T-cell (primary cell): ENCODE measurements around the gene JAG1. TPM values are rescaled to one million over a fixed set of nuclear protein-coding genes. Genes with fewer than 3 reads are reported as not detected.

Experiments used
- ATAC-seq, 4 experiments: fragments of 200-7000 bp in 3 of 4; fragments of 150-1000 bp in 1 of 4; cut with Tn5 transposase; replicated peaks in 1 of 4; 1 replicate in 3 of 4; 2 replicates in 1 of 4; pipeline ENCODE4 v1.10.0; 2021; ENCODE audit warnings: moderate library complexity in 3 of 4, mild to moderate bottlenecking in 2 of 4, moderate number of reproducible peaks in 1 of 4
- CTCF ChIA-PET, 2 donors: fragments of 300-600 bp; sonication (Branson Sonifier 250); formaldehyde crosslinking; loops; one replicate each; lab custom pipeline; 2022; ENCODE audit warnings: antibody characterized with exemption in 2 of 2; lab: Charles Lee
- POLR2A ChIA-PET, 2 donors: fragments of 300-600 bp; sonication (Branson Sonifier 250); formaldehyde crosslinking; loops; one replicate each; lab custom pipeline; 2022; ENCODE audit warnings: antibody characterized with exemption in 2 of 2; lab: Charles Lee
- DNase-seq, 35 experiments: peaks; one replicate each; pipeline versions ENCODE4 v3.0.0 to v3.0.0-alpha.2; 2013 to 2023
- H3K27ac ChIP-seq: one replicate; pipeline ENCODE4 v1.5.1; 2013; ENCODE audit warnings: low read length
- H3K27me3 ChIP-seq, 2 experiments: replicated peaks in 1 of 2; 1 replicate in 1 of 2; 2 replicates in 1 of 2; pipeline versions ENCODE4 v1.6.1 to v1.7.0; 2013; ENCODE audit warnings: low read length in 1 of 2, mixed read lengths in 1 of 2; ENCODE audit not compliant: control insufficient read depth in 2 of 2, insufficient read depth in 2 of 2; ENCODE audit errors: extremely low read depth in 1 of 2
- H3K36me3 ChIP-seq, 2 donors: 1 replicate in 1 of 2; 2 replicates in 1 of 2; pipeline versions ENCODE4 v1.6.1 to v1.7.0; 2013; ENCODE audit warnings: low read length in 1 of 2; ENCODE audit not compliant: control insufficient read depth in 2 of 2, insufficient read depth in 1 of 2; ENCODE audit errors: extremely low read depth in 1 of 2
- H3K4me1 ChIP-seq, 2 experiments: 1 replicate in 1 of 2; 2 replicates in 1 of 2; pipeline versions ENCODE4 v1.6.1 to v1.7.0; 2013; ENCODE audit warnings: low read length in 2 of 2, mixed read lengths in 1 of 2; ENCODE audit not compliant: insufficient read depth in 2 of 2, control insufficient read depth in 1 of 2; ENCODE audit errors: extremely low read depth in 1 of 2
- H3K4me3 ChIP-seq, 2 donors: 1 replicate in 1 of 2; 2 replicates in 1 of 2; pipeline versions ENCODE4 v1.5.1 to v1.7.0; 2013; ENCODE audit warnings: mild to moderate bottlenecking in 2 of 2, low read length in 1 of 2, moderate library complexity in 1 of 2; ENCODE audit not compliant: control insufficient read depth in 1 of 2; ENCODE audit errors: extremely low read depth in 1 of 2
- H3K9me3 ChIP-seq: 2 replicates; pipeline ENCODE4 v1.7.0; 2013
- H3K27ac Mint-ChIP-seq, 2 donors: one replicate each; pipeline ENCODE4 v1.8.0; 2020 to 2021; ENCODE audit warnings: mild to moderate bottlenecking in 2 of 2, mixed read lengths in 2 of 2
- H3K27me3 Mint-ChIP-seq, 2 donors: one replicate each; pipeline ENCODE4 v1.8.0; 2021 to 2022; ENCODE audit warnings: mixed read lengths in 2 of 2
- H3K36me3 Mint-ChIP-seq: one replicate; pipeline ENCODE4 v1.8.0; 2021; ENCODE audit warnings: mixed read lengths
- H3K4me1 Mint-ChIP-seq, 3 donors: one replicate each; pipeline ENCODE4 v1.8.0; 2020 to 2022; ENCODE audit warnings: mixed read lengths in 3 of 3, mild to moderate bottlenecking in 1 of 3
- H3K4me3 Mint-ChIP-seq, 3 donors: one replicate each; pipeline ENCODE4 v1.8.0; 2020 to 2022; ENCODE audit warnings: mild to moderate bottlenecking in 3 of 3, mixed read lengths in 3 of 3, moderate library complexity in 3 of 3
- H3K9me3 Mint-ChIP-seq, 3 donors: one replicate each; pipeline ENCODE4 v1.8.0; 2020 to 2022; ENCODE audit warnings: mixed read lengths in 3 of 3
- WGBS: methylation state at CpG from one replicate; pipeline ENCODE4 v1.1.5; 2013; ENCODE audit warnings: missing lambda C conversion rate; ENCODE audit not compliant: insufficient coverage; 5-methylcytosine and 5-hydroxymethylcytosine counted together
- total RNA-seq, 35 experiments: library from RNA in 6 of 35; stranded (reverse) in 6 of 35; fragments of 120-200 nt in 1 of 35; gene quantifications; one replicate each; pipeline versions ENCODE4 v1.2.1 to v1.2.4 and lab custom pipeline; 2013 to 2026

JAG1 gene
- total RNA-seq, 5 donors from 2014 or later (not counting 1 experiment from before 2014, with no cell fraction given) = 0.12 to 1.1 (median 0.56) TPM

- Mint-ChIP-seq H3K9me3 (peaks cover 0 to 9% (median 0%) of the 10 kb centered on the region in 3 donors), H3K4me1 (no peaks in the 10 kb centered on the region), H3K27me3 (peaks cover 12% of the 10 kb centered on the region in 2 donors), H3K4me3 (no peak overlapping the region), H3K36me3 (no peaks in the 10 kb centered on the region), H3K27ac (no peak overlapping the region)
- Histone ChIP-seq H3K36me3 (no peaks in the 10 kb centered on the region), H3K4me3 (no peak overlapping the region), H3K27ac (no peak overlapping the region), H3K27me3 (no peaks in the 10 kb centered on the region), H3K4me1 (no peaks in the 10 kb centered on the region), H3K9me3 (no peaks in the 10 kb centered on the region)
- ChIA-PET CTCF (no interaction called here), POLR2A (no interaction called here)
- DNase-seq (no peak), ATAC-seq (no peak)
- no CpG with 5 or more reads among the region's 1 CpG for WGBS
Measured at GRCh38 chr20:10701607-10702006, 27.8 kb upstream of the JAG1 start.

DNA sequence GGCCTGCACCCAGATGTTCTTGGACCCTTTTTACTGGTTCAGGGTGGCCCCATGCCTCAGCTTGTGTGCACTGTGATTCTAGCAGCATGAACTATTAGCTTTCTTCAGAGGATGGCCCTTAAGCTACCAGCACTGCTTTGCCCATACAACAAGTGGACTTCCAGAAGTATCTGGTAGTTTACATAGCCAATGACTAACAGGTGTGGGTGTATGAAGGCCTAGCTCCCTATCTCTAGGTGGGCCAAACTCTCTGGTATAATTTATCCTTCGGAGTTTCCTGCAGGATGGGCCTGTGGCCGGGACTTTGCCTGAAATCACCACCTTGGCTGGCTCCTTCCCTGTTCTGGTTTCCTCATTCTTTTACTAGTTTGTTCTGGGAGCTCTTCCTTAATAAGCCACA, 26.1 kb upstream of the JAG1 start:
- no peaks in the 10 kb centered on the region for H3K9me3 ChIP-seq
- Mint-ChIP-seq H3K27ac (no peak overlapping the region), H3K36me3 (no peaks in the 10 kb centered on the region), H3K9me3 (peaks cover 0 to 10% (median 0%) of the 10 kb centered on the region in 3 donors), H3K4me3 (no peak overlapping the region), H3K4me1 (no peaks in the 10 kb centered on the region), H3K27me3 (peaks cover 10 to 11% of the 10 kb centered on the region in 2 donors)
- no peak overlapping the region for H3K27ac ChIP-seq
- CTCF ChIA-PET = no interaction called here
- no peaks in the 10 kb centered on the region for H3K36me3 ChIP-seq
- ATAC-seq (no peak), DNase-seq (no peak)
- no peaks in the 10 kb centered on the region for H3K4me1 ChIP-seq
- POLR2A ChIA-PET = no interaction called here
- 79% methylated on average over 2 of the region's 2 CpGs for WGBS
- no peaks in the 10 kb centered on the region for H3K27me3 ChIP-seq
- H3K4me3 ChIP-seq = no peak overlapping the region

- CTCF ChIA-PET = no interaction called here
- no peak for DNase-seq
- Histone ChIP-seq H3K27ac (no peak overlapping the region), H3K4me3 (no peak overlapping the region), H3K27me3 (no peaks in the 10 kb centered on the region), H3K9me3 (no peaks in the 10 kb centered on the region), H3K4me1 (no peaks in the 10 kb centered on the region), H3K36me3 (no peaks in the 10 kb centered on the region)
- WGBS = no CpG with 5 or more reads among the region's 2 CpGs
- no peak overlapping the region for H3K27ac Mint-ChIP-seq
- ATAC-seq = no peak
- peaks cover 0 to 10% (median 0%) of the 10 kb centered on the region in 3 donors for H3K9me3 Mint-ChIP-seq
- no peaks in the 10 kb centered on the region for H3K36me3 Mint-ChIP-seq
- no peak overlapping the region for H3K4me3 Mint-ChIP-seq
- no peaks in the 10 kb centered on the region for H3K4me1 Mint-ChIP-seq
- POLR2A ChIA-PET = no interaction called here
- H3K27me3 Mint-ChIP-seq = peaks cover 10 to 11% of the 10 kb centered on the region in 2 donors
Measured at GRCh38 chr20:10699489-10699888, 25.7 kb upstream of the JAG1 start.

- no peaks in the 10 kb centered on the region for H3K4me1 Mint-ChIP-seq
- H3K9me3 Mint-ChIP-seq = peaks cover 0 to 7% (median 0%) of the 10 kb centered on the region in 3 donors
- WGBS = 83% methylated on average over 2 of the region's 5 CpGs
- no peaks in the 10 kb centered on the region for H3K9me3 ChIP-seq
- H3K4me1 ChIP-seq = no peaks in the 10 kb centered on the region
- H3K4me3 ChIP-seq = no peak overlapping the region
- peaks cover 0 to 3% of the 10 kb centered on the region in 2 experiments for H3K27me3 ChIP-seq
- no peaks in the 10 kb centered on the region for H3K36me3 ChIP-seq
- ChIA-PET POLR2A (no interaction called here), CTCF (interaction anchor here in 1 of 2 donors (1.0 kb wide), 1 partner anchor 10 kb away, joined by 3 read pairs; no protein-coding TSS in a partner anchor)
- H3K27ac Mint-ChIP-seq = no peak overlapping the region
- ATAC-seq (no peak), DNase-seq (peak in 1 of 35 experiments; percentile 5)
- H3K36me3 Mint-ChIP-seq = no peaks in the 10 kb centered on the region
- no peak overlapping the region for H3K27ac ChIP-seq
- H3K4me3 Mint-ChIP-seq = no peak overlapping the region
- H3K27me3 Mint-ChIP-seq = peaks cover 10 to 11% of the 10 kb centered on the region in 2 donors
Measured at GRCh38 chr20:10696650-10697049, 22.9 kb upstream of the JAG1 start.

DNA sequence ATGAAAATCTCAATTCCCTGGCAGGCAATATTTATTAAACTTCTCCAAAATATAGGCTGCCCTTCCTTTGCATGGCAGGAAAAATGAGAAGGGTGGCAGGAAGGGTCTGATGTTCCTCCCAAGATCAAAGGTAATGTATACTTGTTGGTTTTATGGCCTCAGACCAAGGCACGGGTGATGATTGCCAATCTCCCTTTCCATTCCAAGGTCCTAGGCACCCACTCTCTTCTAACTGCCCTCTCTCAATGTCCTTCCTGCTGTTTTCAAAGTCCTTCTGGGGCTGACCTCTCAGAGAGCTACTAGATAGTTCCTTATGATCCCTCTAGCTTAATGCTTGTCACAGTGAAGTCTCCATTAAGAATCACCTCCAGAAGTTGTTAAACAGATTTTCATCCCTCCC, 15.6 kb upstream of the JAG1 start:
- Histone ChIP-seq H3K27ac (no peak overlapping the region), H3K4me3 (no peak overlapping the region), H3K36me3 (no peaks in the 10 kb centered on the region), H3K9me3 (no peaks in the 10 kb centered on the region), H3K27me3 (peaks cover 0 to 10% of the 10 kb centered on the region in 2 experiments), H3K4me1 (no peaks in the 10 kb centered on the region)
- no peaks in the 10 kb centered on the region for H3K9me3 Mint-ChIP-seq
- no peaks in the 10 kb centered on the region for H3K4me1 Mint-ChIP-seq
- no peak overlapping the region for H3K27ac Mint-ChIP-seq
- ATAC-seq = no peak
- ChIA-PET POLR2A (no interaction called here), CTCF (no interaction called here)
- DNase-seq = no peak
- peaks cover 3 to 8% of the 10 kb centered on the region in 2 donors for H3K27me3 Mint-ChIP-seq
- no CpG with 5 or more reads among the region's 1 CpG for WGBS
- H3K36me3 Mint-ChIP-seq = no peaks in the 10 kb centered on the region
- no peak overlapping the region for H3K4me3 Mint-ChIP-seq

- H3K4me1 ChIP-seq = no peaks in the 10 kb centered on the region
- H3K4me1 Mint-ChIP-seq = no peaks in the 10 kb centered on the region
- DNase-seq (no peak), ATAC-seq (no peak)
- H3K27ac Mint-ChIP-seq = peak overlapping the region in 1 of 2 donors; percentile 16
- no peaks in the 10 kb centered on the region for H3K9me3 Mint-ChIP-seq
- H3K4me3 ChIP-seq = no peak overlapping the region
- H3K36me3 ChIP-seq = no peaks in the 10 kb centered on the region
- no peak overlapping the region for H3K4me3 Mint-ChIP-seq
- H3K27ac ChIP-seq = no peak overlapping the region
- CTCF ChIA-PET = no interaction called here
- H3K27me3 Mint-ChIP-seq = peaks cover 3 to 8% of the 10 kb centered on the region in 2 donors
- peaks cover 0 to 10% of the 10 kb centered on the region in 2 experiments for H3K27me3 ChIP-seq
- H3K9me3 ChIP-seq = no peaks in the 10 kb centered on the region
- POLR2A ChIA-PET = no interaction called here
- H3K36me3 Mint-ChIP-seq = no peaks in the 10 kb centered on the region
- 93% methylated on average over 2 of the region's 5 CpGs for WGBS
Measured at GRCh38 chr20:10687895-10688294, 14.1 kb upstream of the JAG1 start.
